IMR-90 (cell line): Measurements from ENCODE around the gene ARHGEF40.

Source experiments
- CHD1 ChIP-seq: IDR thresholded peaks from 2 replicates; pipeline ENCODE4 v1.6.1; 2012; ENCODE audit warnings: low read depth, low read length, improper control_type of control experiment
- CTCF ChIP-seq: conservative IDR thresholded peaks from 2 replicates; pipeline ENCODE4 v1.5.1; 2012; ENCODE audit warnings: mild to moderate bottlenecking, low read depth, low read length, improper control_type of control experiment
- MAFK ChIP-seq: IDR thresholded peaks from 2 replicates; pipeline ENCODE4 v1.6.1; 2012; ENCODE audit warnings: low read depth, low read length, improper control_type of control experiment
- POLR2A ChIP-seq: IDR thresholded peaks from 2 replicates; pipeline ENCODE4 v1.6.1; 2012; ENCODE audit warnings: mild to moderate bottlenecking, low read depth, low read length

DNA sequence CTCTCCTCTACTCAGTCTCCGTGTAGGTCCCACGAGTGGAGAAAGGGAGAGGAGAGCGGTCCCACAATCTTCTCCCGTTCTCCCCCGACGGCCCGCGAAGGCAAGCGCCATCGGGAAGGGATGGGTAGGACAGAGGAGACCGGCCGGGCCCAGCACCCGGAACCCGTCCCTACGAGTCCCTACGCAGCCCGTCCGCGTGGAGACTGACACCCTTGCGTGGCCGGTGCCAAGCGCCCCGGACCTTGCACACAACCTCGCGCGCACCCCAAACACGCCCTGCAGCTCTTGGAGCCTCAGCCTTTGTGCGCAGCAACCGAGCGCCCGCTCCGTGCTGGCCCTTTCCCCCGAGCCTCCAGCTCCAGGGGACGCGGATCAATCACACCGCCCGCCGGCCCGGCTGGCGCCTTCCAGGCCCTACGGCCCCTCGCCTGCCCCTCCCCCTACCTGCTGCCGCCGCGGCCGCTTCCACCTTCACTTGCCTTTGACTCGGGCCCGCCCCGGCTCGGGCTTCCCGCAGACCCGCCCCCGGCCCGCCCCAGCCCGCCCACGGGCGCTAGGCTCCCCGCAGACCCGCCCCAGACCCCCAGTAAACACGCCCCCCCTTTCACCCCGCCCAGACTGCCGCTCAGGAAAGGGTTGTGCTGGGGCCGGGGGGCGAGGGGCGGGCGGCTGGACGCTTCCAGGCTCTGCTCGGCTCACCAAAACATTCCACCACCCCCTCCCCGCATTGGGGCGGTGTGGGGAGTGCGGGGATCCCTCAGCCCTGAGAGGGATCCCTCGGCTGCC, 45.3 kb upstream of the ARHGEF40 start, which contains the start of gene NDRG2:
- no peak for TF ChIP-seq CTCF
- no peak for TF ChIP-seq CHD1
- no peak for TF ChIP-seq MAFK
- TF ChIP-seq POLR2A = no peak
